Left lung (tissue), 10 donors: ENCODE results near the gene GPRIN1. TPM values are rescaled to one million over a fixed set of nuclear protein-coding genes. Genes with fewer than 3 reads are reported as not detected.
"Not testable (repeated sequence)": the region's sequence is repeated elsewhere in the genome, so short reads cannot be mapped to it uniquely, and the experiment has no call there.

Experiments used
- ATAC-seq: fragments of 200-7000 bp; cut with Tn5 transposase; one replicate; pipeline ENCODE4 v1.9.1; 2020; ENCODE audit warnings: moderate library complexity
- DNase-seq, 4 donors: peaks; one replicate each; pipeline ENCODE4 v3.0.0-alpha.2; 2013 to 2020
- H3K27ac ChIP-seq, 2 donors: fragments of 200-600 bp; sonication (generic) in 1 of 2; one replicate each; pipeline versions ENCODE4 v1.5.0 to v1.8.0; 2020 to 2021
- H3K27me3 ChIP-seq, 2 donors: fragments of 200-600 bp; sonication (generic) in 1 of 2; one replicate each; pipeline versions ENCODE4 v1.5.0 to v1.8.0; 2020 to 2021
- H3K36me3 ChIP-seq, 2 donors: fragments of 200-600 bp; sonication (generic) in 1 of 2; one replicate each; pipeline versions ENCODE4 v1.5.0 to v1.8.0; 2020 to 2021
- H3K4me1 ChIP-seq, 2 donors: fragments of 200-600 bp; one replicate each; pipeline ENCODE4 v1.8.0; 2021
- H3K4me3 ChIP-seq, 2 donors: fragments of 200-600 bp; sonication (generic) in 1 of 2; one replicate each; pipeline versions ENCODE4 v1.5.0 to v1.8.0; 2020 to 2021; ENCODE audit warnings: mild to moderate bottlenecking in 1 of 2
- H3K9me3 ChIP-seq, 2 donors: fragments of 200-600 bp; sonication (generic) in 1 of 2; one replicate each; pipeline versions ENCODE4 v1.5.0 to v1.8.0; 2020 to 2021
- CTCF ChIP-seq, 2 donors: fragments of 200-600 bp; sonication (generic) in 1 of 2; IDR thresholded peaks; one replicate each; pipeline versions ENCODE4 v1.5.0 to v1.8.0; 2021; ENCODE audit warnings: antibody characterized with exemption in 2 of 2
- intact Hi-C, 2 donors: fragments of 100-400 bp; cut with DNase I; formaldehyde crosslinking; loops; one replicate each; pipeline versions ENCODE4 v1.11.2 to v1.14.2; 2022
- polyA plus RNA-seq, 6 donors: library from polyadenylated mRNA; unstranded; fragments of 120-200 nt; gene quantifications; one replicate each; pipeline ENCODE4 v1.2.1, GENCODE V29; 2013; ENCODE audit not compliant: insufficient read length in 6 of 6
- total RNA-seq, 2 donors: library from RNA; stranded (reverse); fragmentation: NEBNext Ultra II Directional; extraction: Animal tissue kit (Norgen Biotek cat#: 25700); gene quantifications; one replicate each; pipeline ENCODE4 v1.2.1, GENCODE V29; 2021
- donor health status: DM: no; HTN: yes; CAD: no.
- donor health status: DM: no; HTN: no; CAD: no.

Gene GPRIN1
- total and polyA plus RNA-seq, 8 donors = 0.70 to 2.6 (median 1.1) TPM

- Histone ChIP-seq H3K9me3 (no peaks in the 10 kb centered on the region), H3K27me3 (peaks cover 0 to 28% of the 10 kb centered on the region in 2 donors), H3K4me1 (peaks cover 0 to 10% of the 10 kb centered on the region in 2 donors), H3K4me3 (no peak overlapping the region), H3K27ac (no peak overlapping the region), H3K36me3 (no peaks in the 10 kb centered on the region)
- no peak for TF ChIP-seq CTCF (IDR thresholded peaks at IDR 0.05)
- DNase-seq = no peak
- intact Hi-C loops = no loop called here
- no peak for ATAC-seq
Observed at GRCh38 chr5:176592573-176592972, 17.4 kb downstream of the GPRIN1 start.

GRCh38 chr5:176591667-176592066 is 18.3 kb downstream of the GPRIN1 start:
- H3K27ac ChIP-seq, ATAC-seq, H3K36me3 ChIP-seq, H3K4me3 ChIP-seq, DNase-seq, intact Hi-C loops, H3K4me1 ChIP-seq, H3K9me3 ChIP-seq: not testable (repeated sequence)
- H3K27me3 ChIP-seq = peaks cover 0 to 19% of the 10 kb centered on the region in 2 donors

GRCh38 chr5:176590035-176590717 is 19.8 kb downstream of the GPRIN1 start:
- H3K4me3 ChIP-seq = no peak overlapping the region
- no peak for ATAC-seq
- intact Hi-C loops = no loop called here
- no peak for TF ChIP-seq CTCF (IDR thresholded peaks at IDR 0.05)
- H3K27ac ChIP-seq = no peak overlapping the region
- H3K9me3 ChIP-seq = peaks cover 0 to 14% of the 10 kb centered on the region in 2 donors
- DNase-seq = no peak
- peaks cover 0 to 4% of the 10 kb centered on the region in 2 donors for H3K27me3 ChIP-seq
- H3K4me1 ChIP-seq = no peaks in the 10 kb centered on the region
- H3K36me3 ChIP-seq = no peaks in the 10 kb centered on the region

GRCh38 chr5:176589039-176589769 is 20.8 kb downstream of the GPRIN1 start:
- ATAC-seq (no peak), DNase-seq (no peak)
- TF ChIP-seq CTCF (IDR thresholded peaks at IDR 0.05) = no peak
- Histone ChIP-seq H3K36me3 (no peaks in the 10 kb centered on the region), H3K27me3 (no peaks in the 10 kb centered on the region), H3K9me3 (peaks cover 0 to 23% of the 10 kb centered on the region in 2 donors), H3K4me3 (no peak overlapping the region), H3K27ac (no peak overlapping the region), H3K4me1 (no peaks in the 10 kb centered on the region)
- intact Hi-C loops = no loop called here

- TF ChIP-seq CTCF (IDR thresholded peaks at IDR 0.05) = no peak
Observed at GRCh38 chr5:176588297-176588696, 21.7 kb downstream of the GPRIN1 start.

More at GRCh38 chr5:176588297-176588696, 21.7 kb downstream of the GPRIN1 start:
- intact Hi-C loops = no loop called here
- Histone ChIP-seq H3K36me3 (no peaks in the 10 kb centered on the region), H3K27ac (no peak overlapping the region), H3K4me1 (no peaks in the 10 kb centered on the region), H3K9me3 (peaks cover 0 to 26% of the 10 kb centered on the region in 2 donors), H3K27me3 (no peaks in the 10 kb centered on the region), H3K4me3 (no peak overlapping the region)
- no peak for DNase-seq
- ATAC-seq = no peak
